COLO668 (cell line): ENCODE data around the gene QRFPR.
"Not testable (repeated sequence)": the region's sequence is repeated elsewhere in the genome, so short reads cannot be mapped to it uniquely, and the experiment has no call there.

Experiments used
- DNase-seq: peaks from one replicate; lab custom pipeline; 2025; ENCODE audit not compliant: unreplicated experiment; lab: John Stamatoyannopoulos, UW

Gene QRFPR

DNA sequence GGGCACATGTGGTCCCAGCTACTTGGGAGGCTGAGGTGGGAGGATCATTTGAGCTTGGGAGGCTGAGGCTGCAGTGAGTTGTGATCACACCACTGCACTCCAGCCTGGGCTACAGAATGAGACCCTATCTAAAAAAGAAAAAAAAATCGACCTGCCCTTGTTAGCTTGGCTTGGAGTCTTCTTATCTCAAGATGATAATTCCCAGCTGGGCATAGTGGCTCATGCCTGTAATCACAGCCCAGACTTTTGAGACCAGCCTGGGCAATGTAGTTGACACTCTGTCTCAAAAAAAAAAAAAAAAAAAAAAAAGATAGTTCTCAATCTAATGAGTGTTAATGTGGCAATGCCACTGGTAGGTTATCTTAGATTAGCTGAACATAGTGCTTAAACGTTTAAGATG, 41.0 kb downstream of the QRFPR start:
- DNase-seq = no peak

DNA sequence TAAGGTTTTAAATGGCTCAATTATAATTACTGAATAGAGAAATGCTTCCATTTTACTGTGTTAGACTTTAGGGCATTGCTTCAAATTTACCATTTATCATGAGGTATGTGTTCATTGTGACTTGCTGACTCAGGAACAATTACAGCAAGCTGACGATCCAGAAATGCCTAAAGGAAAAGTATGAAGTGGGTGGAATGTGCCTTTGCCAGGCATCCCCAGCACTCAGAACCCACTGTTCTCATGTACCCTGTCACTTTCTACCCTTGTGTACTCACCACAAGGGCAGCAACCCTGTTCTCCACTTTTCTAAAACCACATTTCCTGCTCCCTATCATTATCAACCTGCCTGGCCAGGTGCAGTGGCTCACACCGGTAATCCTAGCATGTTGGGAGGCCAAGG, 41.5 kb downstream of the QRFPR start:
- no peak for DNase-seq

DNA sequence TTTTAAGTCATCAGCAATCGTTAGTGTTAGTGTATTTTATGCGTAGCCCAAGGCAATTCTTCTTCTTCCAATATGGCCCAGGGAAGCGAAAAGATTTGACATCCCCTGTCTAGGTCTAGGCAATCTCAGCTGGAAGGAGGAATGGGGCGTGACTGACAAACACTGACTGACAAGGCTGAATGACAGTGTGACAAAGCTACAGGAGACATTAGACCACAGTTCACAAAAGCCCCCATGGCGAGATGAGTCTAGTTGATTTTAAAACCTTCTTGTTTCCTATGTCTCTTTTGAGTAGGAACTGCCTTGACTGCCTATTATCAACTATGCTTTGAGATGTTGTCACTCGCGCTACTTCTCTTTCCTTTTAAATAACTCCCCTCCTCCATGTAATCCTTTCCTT, 42.3 kb downstream of the QRFPR start:
- no peak for DNase-seq

DNA sequence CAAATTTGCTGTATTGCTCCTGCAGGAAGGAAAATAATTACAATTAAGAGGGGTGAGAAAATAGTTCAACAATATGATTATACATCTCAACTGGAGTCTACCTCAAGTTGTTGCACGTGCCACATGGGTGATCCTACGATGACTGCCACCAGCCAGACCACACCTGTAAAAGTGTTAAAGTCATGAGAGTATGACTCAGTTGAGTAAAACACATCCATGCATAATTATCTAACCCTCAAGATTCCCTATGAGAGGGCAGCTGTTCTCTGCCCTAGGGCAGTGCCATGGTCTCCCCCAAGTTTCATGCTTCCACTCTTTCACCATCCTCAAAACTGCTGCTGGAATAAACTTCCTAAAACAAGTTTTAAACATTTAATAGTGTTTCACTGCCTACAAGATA, 44.1 kb downstream of the QRFPR start:
- no peak for DNase-seq

DNA sequence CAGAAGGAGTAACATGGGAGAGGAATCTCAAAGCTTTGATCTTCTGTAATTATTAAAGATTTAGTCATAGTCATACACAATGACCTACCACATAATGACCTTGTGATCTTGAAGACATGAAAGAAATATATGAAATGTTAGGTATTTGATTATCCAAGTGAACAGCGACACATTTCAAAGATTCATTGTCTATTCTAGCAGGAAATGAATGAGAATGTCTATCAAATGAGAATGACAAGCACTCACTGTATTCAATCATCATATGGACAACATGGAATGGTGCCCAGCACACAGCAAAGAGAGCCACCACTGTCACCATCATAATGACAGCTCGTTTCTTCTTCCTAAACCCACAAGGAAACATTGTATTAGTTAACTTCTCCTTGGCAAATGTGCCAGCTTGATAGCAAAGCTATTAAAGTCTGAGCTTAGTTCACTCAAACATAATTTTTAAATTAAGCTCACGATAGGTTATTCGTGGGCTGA, 50.6 kb downstream of the QRFPR start:
- no peak for DNase-seq

DNA sequence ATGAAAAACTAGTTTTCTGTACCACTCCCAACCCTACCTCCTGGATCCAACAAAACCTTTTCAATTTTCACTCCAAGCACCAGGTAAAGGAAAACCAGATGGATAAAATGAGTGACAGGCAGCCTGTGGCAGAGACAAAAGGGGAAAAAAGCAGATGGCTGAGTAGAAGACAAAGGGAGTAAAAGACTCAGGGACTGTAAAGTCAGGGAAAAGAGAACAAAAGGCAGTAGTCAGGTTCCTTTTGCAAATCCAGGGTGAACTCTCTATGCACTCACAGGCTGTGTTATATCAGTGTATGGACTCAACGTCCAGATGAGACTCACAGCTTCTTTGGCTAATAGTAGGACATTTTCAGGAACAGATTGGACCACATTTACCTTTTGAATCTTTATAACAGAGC, 54.2 kb downstream of the QRFPR start:
- DNase-seq = no peak

DNA sequence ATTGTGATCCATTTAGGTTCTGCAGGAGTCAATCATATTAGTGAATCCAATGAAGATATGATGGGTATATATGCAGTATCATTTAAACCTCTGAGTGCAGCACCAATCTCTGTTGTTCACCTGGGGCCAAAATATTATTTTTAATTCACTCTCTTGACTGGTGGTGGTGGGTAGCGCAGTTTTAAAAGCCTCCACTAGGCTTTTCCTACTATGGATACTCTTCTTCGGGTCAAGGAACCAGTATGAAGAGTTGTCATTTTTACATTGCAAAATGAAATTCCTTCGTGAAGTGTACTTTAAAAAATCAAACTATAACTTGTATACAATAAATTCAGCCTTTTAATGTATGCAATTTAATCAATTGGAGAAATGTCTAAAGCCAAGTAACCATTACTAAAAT, 56.5 kb downstream of the QRFPR start:
- DNase-seq = no peak

DNA sequence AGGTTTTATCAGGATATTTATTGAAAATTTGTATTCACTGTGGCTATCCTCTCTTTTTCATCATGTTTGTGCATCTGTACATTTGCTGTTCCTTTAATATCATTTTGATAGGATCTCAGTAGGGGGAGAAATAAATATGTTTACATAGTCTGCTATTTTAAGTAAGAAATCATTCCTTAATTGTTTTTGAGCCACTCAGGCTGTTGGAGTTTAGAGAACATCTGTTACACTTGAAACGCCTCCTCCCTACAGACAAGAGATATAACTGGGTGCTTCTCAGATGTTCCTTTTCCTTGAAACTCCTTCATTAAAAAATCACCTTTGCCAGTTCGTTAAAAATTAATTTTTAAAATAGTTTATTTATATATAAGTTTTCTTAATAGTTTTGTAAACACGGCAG, 59.4 kb downstream of the QRFPR start:
- no peak for DNase-seq

DNA sequence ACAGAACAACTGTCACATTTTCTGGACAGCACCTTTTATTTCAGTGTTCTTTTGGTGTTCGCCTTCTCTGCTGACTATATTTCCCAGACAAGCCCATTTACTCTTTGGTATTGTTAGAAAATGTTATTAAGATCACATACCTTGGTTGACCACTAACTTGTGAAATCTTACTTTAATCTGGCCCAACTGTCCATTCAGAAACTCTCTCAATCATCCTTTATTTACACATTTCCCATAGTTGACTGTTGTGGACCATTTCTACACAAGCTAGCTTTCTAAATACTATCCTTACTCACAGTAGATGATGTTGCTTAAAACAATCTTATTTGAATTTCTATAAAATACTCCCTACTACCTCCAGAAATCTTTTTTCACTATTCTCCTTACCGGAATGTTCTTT, 64.7 kb downstream of the QRFPR start:
- no peak for DNase-seq

DNA sequence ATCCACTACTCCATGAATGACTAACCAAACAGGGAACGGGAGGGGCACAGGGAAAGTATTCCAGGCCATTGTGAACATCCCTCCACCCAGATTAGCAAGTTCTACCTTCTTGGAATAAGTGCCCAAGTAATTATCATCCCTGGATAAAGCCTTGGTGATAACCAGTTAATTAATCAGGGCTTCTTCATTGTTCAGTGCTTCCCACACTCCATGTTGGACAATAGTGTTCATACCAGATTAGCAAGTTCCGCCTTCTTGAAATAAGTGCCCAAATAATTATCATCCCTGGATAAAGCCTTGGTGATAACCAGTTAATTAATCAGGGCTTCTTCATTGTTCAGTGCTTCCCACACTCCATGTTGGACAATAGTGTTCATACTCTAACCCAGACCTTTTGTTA, 67.4 kb downstream of the QRFPR start:
- DNase-seq = not testable (repeated sequence)

DNA sequence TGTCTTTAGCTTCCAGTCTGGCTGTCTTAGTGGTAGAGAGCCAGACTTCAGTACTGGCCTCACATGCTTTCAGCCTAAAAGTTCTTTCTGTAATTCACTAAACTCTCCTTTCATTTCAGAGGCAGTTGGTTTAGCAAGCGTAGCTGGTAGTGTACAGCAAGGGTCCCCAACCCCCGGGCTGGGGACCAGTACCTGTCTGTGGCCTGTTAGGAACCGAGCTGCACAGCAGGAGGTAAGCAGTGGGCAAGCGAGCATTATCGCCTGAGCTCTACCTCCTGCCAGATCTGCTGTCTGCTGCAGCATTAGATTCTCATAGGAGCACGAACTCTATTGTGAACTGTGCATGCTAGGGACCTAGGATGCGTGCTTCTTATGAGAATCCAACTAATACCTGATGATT, 72.0 kb downstream of the QRFPR start:
- no peak for DNase-seq

DNA sequence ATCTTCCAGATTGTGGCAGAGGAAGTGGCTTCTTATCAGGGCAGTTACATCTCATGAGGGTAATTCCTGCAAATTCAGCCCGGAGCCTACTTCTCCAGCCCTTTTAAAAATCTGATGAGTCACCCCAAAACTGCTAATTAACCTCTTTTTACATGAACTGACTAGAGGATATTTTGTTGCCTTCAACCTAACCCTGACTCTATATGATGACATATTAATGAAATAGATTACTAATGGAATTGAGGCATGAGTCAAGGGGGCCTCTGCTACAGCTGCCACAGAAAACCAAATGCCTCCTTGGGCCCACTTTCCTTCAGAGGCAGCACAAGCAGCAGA, 72.5 kb downstream of the QRFPR start:
- DNase-seq = no peak

DNA sequence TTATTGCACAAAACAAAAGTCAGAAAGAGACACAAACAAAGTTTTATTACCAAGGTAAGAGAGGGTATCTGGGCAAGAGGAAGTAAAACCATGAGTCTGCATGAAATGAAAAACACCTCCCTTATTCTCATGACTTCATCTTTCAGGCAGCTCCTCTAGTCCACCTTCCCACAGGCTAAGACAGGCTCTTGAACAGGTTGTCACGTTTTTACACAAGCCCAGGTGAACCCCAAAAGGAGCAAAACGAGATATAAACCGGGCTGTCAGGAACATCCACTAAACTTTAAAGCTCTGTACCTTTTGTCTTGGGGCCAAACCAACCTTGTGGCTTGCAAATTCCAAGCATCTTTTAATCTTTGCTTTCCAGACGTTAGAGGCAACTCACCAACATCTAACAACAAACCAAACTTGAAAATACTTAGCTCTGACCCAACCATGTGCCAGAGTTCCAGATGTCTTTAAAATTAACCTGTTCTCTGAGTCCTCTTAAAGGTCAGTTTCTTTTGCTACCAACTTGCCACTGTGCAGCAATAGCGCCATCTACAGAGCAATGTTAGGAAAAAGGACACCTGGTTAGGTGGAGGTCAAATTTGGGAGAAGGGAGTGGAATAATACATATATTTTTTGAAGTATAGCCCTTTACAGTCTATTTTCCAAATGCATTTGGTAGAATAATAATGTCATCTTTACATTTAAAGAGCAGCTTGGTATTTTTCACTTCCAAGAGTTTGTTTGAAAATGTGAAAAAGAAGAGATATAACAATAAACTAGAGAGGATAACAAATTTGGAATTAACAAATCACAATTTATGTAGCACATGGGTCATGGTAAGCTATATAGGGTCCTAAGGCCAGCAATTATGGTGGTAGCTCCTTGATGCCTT, 73.1 kb downstream of the QRFPR start:
- DNase-seq = peak; percentile 9

DNA sequence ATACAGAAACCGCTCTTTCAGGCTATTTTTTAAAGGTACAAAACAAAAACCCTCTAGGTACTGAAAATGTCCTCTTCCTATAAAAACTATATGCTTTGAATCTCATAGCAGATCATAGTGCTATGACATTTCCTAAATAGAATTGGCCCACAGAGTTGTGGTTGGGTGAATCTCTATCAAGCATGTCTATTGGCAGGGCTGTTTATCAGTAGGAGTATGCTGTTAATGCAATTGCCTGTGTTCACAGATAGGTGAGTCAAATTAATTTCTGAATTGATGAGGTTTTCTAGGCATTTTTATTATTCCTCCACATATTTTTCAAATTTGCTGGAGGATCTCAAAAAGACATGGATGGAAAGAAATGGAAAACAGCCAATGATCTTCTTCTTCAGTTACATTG, 73.9 kb downstream of the QRFPR start:
- no peak for DNase-seq

DNA sequence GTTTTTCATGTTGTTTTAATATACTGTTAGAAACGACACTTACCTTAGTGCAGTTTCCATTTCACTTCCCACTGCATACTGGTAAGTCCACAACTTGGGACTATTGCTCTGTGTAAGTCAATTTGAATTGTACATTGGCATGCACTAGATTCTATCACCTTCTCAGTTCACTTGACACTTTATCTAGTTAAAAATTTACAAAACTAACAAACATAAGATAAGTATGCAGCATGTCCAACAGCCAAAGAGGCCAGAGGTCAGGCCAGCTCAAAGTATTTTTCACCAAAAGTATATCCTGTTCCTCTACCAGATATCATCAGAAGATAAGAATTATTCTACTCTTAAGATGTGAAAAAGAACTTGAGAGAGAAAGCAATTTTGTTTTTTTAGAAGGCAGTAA, 75.9 kb downstream of the QRFPR start:
- DNase-seq = no peak

DNA sequence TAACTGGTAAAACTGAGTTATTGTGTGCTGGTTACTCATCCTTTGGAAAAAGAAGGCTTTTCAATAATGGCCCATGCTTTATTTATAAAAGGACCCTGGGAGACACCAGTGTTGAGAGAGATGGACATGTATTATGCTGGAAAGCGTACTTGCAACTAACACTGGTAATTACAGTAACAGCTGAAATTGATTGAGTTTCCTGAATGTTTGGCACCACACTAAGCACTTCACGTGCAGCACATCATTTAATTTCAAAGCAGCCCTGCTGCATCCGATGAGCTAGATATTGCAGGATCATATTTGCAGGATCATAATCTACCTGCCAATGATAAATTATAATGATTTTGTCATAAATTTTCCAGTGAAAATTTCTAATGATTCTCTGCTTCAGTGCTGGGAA, 81.5 kb downstream of the QRFPR start:
- DNase-seq = no peak

DNA sequence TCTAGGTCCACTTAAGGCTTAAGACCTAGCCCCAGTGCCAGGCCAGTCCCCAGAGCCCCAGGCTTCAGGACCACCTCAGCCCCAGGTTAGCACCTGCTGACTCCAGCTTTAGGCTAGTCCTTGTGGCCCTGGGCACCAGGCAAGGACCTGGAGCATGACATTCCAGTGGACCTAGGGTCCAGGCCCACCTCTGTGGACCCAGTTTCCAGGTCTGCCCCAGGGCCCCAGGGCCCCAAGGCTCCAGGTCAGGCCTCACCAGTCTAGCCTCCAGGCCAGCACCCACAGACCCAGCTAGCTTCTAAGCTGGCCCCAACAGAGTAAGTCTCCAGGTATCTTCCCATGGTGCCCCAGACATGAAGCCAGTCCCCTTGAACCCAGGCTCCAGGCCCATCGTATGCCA, 97.5 kb downstream of the QRFPR start:
- no peak for DNase-seq

DNA sequence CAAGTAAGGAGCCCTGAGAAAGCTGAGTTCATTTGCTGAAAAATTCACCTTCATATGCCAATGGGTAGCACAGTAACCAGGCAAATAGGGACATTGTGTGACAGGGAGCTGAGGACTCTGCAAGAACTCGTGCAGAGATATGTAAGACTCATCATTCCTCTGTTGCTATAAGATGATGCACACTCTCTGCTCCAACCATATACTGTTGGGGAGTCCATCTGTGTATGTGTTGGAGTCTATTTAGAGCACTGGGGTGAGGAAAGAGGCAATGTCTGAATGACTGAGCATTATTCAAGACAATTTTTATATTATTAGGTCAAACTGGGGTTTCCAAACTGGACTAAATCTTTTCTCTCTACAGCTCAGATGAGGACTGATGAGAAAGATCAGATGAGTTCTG, 100.4 kb downstream of the QRFPR start:
- DNase-seq = no peak

DNA sequence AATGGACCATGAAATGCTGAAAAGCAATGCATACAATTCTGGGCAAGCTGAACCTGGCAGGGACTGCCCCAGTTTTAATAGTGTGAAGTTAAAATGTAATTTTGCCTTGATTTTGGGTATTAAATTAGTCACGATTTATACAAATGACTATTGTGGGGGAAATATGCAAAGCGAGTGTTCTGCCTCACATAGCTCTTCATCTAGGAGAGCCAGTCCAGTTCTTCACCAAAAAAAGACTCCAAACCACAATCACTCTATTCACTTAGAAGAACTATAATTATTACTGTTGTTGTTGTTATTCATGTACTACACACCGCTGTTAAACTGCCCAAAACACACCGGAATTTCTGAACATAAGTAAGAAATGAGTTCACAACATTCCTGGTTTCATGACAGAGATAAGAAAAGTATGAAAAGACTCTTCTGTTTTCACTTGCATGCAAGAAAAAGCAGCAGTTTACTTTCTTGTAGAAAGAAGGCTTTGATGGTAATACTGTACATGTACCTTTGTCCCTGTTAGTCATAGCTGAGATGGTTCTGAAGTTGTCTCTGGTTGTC, 101.9 kb downstream of the QRFPR start:
- DNase-seq = no peak
